Measurements from ENCODE around the gene LRCH3. TPM values are rescaled to one million over a fixed set of nuclear protein-coding genes. Genes with fewer than 3 reads are reported as not detected.

The LRCH3 gene
- total and polyA plus RNA-seq, 9 of the 15 experiments (the other 6 are each of a cell fraction or from before 2014, with no cell fraction given) = 4.6 to 75.3 (median 30.3) TPM

DNA sequence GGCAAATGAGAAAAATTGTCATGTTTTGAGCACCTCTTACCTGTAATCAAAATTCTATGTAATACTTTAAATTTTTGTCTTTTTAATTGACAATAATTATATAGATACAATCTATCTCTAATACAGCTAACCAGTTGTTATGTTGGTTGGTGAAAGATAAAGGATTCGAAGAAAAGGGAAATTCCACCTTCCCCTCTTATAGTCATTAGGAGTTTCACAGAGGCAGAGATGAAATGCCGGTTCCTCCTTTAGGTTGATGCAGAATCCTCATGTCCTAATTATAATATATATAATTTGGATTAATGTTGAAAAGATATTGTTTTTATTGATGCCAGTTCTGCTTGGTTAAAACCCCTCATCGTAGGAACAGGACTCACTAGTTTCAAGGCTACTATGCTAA is 67.1 kb downstream of the LRCH3 start (continued):
- TF ChIP-seq, protein P1, sequence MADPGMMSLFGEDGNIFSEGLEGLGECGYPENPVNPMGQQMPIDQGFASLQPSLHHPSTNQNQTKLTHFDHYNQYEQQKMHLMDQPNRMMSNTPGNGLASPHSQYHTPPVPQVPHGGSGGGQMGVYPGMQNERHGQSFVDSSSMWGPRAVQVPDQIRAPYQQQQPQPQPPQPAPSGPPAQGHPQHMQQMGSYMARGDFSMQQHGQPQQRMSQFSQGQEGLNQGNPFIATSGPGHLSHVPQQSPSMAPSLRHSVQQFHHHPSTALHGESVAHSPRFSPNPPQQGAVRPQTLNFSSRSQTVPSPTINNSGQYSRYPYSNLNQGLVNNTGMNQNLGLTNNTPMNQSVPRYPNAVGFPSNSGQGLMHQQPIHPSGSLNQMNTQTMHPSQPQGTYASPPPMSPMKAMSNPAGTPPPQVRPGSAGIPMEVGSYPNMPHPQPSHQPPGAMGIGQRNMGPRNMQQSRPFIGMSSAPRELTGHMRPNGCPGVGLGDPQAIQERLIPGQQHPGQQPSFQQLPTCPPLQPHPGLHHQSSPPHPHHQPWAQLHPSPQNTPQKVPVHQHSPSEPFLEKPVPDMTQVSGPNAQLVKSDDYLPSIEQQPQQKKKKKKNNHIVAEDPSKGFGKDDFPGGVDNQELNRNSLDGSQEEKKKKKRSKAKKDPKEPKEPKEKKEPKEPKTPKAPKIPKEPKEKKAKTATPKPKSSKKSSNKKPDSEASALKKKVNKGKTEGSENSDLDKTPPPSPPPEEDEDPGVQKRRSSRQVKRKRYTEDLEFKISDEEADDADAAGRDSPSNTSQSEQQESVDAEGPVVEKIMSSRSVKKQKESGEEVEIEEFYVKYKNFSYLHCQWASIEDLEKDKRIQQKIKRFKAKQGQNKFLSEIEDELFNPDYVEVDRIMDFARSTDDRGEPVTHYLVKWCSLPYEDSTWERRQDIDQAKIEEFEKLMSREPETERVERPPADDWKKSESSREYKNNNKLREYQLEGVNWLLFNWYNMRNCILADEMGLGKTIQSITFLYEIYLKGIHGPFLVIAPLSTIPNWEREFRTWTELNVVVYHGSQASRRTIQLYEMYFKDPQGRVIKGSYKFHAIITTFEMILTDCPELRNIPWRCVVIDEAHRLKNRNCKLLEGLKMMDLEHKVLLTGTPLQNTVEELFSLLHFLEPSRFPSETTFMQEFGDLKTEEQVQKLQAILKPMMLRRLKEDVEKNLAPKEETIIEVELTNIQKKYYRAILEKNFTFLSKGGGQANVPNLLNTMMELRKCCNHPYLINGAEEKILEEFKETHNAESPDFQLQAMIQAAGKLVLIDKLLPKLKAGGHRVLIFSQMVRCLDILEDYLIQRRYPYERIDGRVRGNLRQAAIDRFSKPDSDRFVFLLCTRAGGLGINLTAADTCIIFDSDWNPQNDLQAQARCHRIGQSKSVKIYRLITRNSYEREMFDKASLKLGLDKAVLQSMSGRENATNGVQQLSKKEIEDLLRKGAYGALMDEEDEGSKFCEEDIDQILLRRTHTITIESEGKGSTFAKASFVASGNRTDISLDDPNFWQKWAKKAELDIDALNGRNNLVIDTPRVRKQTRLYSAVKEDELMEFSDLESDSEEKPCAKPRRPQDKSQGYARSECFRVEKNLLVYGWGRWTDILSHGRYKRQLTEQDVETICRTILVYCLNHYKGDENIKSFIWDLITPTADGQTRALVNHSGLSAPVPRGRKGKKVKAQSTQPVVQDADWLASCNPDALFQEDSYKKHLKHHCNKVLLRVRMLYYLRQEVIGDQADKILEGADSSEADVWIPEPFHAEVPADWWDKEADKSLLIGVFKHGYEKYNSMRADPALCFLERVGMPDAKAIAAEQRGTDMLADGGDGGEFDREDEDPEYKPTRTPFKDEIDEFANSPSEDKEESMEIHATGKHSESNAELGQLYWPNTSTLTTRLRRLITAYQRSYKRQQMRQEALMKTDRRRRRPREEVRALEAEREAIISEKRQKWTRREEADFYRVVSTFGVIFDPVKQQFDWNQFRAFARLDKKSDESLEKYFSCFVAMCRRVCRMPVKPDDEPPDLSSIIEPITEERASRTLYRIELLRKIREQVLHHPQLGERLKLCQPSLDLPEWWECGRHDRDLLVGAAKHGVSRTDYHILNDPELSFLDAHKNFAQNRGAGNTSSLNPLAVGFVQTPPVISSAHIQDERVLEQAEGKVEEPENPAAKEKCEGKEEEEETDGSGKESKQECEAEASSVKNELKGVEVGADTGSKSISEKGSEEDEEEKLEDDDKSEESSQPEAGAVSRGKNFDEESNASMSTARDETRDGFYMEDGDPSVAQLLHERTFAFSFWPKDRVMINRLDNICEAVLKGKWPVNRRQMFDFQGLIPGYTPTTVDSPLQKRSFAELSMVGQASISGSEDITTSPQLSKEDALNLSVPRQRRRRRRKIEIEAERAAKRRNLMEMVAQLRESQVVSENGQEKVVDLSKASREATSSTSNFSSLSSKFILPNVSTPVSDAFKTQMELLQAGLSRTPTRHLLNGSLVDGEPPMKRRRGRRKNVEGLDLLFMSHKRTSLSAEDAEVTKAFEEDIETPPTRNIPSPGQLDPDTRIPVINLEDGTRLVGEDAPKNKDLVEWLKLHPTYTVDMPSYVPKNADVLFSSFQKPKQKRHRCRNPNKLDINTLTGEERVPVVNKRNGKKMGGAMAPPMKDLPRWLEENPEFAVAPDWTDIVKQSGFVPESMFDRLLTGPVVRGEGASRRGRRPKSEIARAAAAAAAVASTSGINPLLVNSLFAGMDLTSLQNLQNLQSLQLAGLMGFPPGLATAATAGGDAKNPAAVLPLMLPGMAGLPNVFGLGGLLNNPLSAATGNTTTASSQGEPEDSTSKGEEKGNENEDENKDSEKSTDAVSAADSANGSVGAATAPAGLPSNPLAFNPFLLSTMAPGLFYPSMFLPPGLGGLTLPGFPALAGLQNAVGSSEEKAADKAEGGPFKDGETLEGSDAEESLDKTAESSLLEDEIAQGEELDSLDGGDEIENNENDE (IDR thresholded peaks at IDR 0.05; ENCODE audit: low read depth, low read length) = no peak
- no peak for TF ChIP-seq GATAD2A (IDR thresholded peaks at IDR 0.05)
